Right renal pelvis (tissue), 4 donors: ENCODE results near the gene LYRM4. TPM values are rescaled to one million over a fixed set of nuclear protein-coding genes. Genes with fewer than 3 reads are reported as not detected.

Experiments
- DNase-seq, 4 donors: peaks; one replicate each; pipeline ENCODE4 v3.0.0-alpha.2; 2013; ENCODE audit warnings: low read depth in 4 of 4, low spot score in 3 of 4, missing footprints in 1 of 4
- polyA plus RNA-seq, 4 donors: library from polyadenylated mRNA; unstranded; fragments of 120-200 nt; gene quantifications; one replicate each; pipeline ENCODE4 v1.2.1, GENCODE V29; 2013; ENCODE audit not compliant: insufficient read length in 4 of 4

LYRM4 gene
- polyA plus RNA-seq = 10 to 100 TPM; 40.7 to 45.8 (median 43.6) TPM

DNA sequence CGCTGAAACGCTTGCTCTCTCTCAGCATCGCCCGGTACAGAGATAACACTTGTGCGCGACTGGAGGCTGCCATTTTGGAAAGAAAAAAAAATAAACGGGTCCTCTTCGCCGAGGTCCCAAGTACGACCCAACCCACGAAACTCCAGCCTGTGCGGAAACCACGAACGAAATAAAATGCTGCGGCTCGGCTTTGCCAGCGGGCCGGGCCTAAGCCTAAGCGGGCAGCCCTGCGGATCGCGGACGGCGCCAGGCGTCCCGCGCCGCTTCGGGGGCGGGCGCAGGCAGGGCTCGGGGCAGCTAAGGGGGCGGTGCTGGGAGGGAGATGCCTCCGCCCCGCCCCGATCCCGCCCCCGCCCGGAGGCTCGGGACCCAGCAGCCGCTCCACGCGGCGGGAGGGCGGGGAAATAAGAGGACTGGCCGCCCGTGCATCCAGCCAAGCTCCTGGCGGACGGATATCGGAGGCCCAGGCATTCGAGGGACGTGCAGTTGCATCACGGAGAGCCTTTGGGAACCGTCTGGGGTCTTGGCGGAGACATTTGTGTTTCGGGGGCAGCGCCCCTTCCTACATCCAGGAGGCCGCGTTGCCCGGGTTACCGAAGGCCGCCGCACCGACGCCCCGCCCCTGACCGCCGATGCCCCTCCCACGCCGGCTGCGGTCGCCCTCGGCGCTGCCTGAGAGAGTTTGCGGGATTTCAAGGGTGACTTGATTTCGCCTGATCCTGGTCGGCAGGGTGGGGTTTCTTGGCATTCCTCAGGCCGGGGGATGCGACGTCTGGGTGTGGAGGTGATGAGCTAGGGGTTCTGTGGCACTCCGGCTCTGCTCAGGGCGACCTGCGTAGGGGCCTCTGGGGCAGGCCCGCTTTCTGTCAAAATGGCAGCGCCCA, at the start of gene LYRM4, which contains the start of gene FARS2:
Gene LYRM4 (minus strand): TSS at position 290 of the 884 bp plus-strand sequence. CDS start 217 bp downstream, at position 73.
Gene FARS2 (plus strand): TSS at position 853 of the 884 bp plus-strand sequence.
- peak; percentile 79 to 97 (median 82) for DNase-seq

GRCh38 chr6:5308066-5308465, 47.3 kb upstream of the LYRM4 start:
- DNase-seq = no peak

DNA sequence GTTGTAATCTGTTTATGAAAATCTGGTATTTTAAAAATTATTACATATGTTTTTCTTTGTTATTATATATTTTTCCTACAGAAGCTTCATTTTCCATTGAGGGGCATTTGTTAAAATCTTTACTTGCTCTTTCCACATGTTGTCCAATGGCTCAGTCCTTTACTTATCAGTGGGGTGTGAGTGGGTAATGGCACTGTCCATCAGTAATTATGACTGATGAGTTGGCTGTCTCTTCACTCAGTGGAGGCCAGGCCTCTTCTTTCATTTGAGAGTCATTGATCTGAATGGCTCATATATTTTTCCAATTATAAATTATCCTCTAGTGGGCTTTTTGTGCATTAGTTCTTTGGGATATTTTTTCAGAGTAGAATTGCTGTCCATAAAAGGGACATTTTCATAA, 46.3 kb upstream of the LYRM4 start:
- DNase-seq = no peak

- DNase-seq = no peak
Measured at GRCh38 chr6:5305968-5306626, 45.3 kb upstream of the LYRM4 start.

GRCh38 chr6:5303682-5304081, 42.9 kb upstream of the LYRM4 start:
- DNase-seq = no peak

- no peak for DNase-seq
Measured at GRCh38 chr6:5302995-5303622, 42.4 kb upstream of the LYRM4 start.

DNA sequence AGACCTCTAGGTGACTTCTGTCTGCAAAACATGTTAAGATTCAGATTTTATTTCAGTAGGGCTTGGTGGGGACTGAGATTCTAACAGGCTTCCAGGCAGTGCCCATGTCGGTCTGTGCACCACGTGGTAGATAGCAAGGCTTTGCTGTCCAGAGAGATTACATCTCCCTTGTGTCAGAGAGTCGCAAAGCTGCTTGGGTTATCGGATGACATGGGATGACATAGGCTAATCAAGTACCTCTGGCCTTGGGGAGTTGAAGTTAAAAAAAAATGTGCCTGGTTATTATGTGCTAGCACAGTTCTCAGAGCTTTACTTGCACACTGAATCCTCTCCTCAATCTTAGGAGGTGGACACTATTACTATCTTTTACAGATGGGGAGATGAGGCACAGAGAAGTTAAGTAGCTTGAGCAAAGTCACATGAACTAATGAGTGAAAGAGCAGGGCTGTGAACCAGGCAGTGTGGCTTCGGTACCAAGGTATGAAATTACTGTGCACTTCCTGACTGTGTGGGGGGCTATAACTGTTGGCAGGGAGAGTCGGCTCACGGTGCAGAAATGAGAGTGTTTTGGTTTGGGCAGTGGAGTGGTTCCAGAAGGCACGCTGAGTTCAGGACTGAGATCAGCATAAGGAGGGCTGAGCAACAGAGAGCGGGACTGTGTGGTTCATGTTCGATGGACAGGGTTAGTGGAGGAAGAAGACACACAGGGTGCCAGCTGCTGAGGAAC, 41.6 kb upstream of the LYRM4 start:
- DNase-seq = no peak

- no peak for DNase-seq
Measured at GRCh38 chr6:5300206-5300764, 39.5 kb upstream of the LYRM4 start.

- no peak for DNase-seq
Measured at GRCh38 chr6:5295623-5296022, 34.9 kb upstream of the LYRM4 start.

GRCh38 chr6:5294392-5295211, 33.9 kb upstream of the LYRM4 start:
- DNase-seq = no peak

DNA sequence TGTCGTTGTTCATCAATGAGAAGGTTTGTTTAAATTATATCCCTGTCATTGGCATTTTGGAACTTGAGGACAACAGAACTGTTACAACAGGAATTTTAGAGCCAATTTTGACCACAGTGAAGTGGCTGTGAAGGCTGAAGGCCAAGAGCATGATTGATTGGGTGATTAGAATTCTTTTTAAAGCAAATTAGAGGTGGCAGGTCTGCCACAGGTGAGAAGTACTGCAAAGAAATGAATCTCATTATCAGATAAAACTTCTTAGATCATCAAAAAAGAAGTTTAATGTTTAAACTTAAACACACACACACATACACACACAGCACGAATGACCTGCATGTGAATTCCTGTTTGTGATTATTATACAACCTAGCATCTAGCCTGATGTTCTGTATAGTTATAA, 32.9 kb upstream of the LYRM4 start:
- DNase-seq = no peak

GRCh38 chr6:5292154-5292553, 31.4 kb upstream of the LYRM4 start:
- DNase-seq = no peak

- DNase-seq = no peak
Measured at GRCh38 chr6:5290500-5290899, 29.8 kb upstream of the LYRM4 start.

- DNase-seq = no peak
Measured at GRCh38 chr6:5290097-5290496, 29.3 kb upstream of the LYRM4 start.

GRCh38 chr6:5287966-5288297, 27.2 kb upstream of the LYRM4 start:
- no peak for DNase-seq

GRCh38 chr6:5287205-5287965, 26.6 kb upstream of the LYRM4 start:
- no peak for DNase-seq

DNA sequence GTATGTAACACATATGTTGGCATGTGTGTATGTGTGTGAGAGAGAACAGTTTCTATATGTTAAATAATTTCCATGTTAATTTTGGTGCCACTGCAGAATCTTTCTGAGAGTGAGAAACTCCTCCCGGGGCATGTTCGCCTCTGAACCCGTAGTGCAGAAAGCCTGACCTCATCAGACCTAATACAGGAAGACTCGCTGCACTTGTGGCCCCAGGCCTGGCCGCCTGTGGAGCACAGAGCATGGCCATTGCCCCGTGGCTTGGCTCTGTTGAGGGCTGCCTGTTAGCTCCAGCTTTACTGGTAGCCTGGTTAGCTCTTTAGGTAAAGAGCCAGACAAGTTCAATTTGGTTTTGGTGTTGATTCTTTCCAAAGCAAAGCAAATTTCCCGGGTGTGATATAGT, 26.0 kb upstream of the LYRM4 start:
- DNase-seq = no peak

- DNase-seq = no peak
Measured at GRCh38 chr6:5285526-5285925, 24.8 kb upstream of the LYRM4 start.

DNA sequence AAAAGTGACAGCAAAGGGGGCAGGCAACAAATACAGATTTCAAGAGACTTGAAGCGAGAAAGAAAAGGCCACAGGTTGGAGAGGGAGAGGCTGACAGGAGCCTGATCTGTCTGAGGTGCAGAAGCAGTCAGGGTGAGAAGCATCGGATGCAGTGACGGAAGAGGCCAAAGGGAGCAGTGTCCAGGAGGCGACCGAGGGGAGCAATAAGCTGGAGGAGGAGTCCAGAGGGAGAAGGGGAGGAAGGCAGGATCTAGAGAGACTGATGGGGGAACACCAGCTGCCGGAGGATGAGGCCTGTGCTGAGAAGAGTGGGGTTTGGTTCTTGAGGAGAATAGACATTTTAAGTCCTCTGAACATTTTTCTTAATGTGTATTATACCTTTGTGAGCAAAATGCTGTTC, 24.3 kb upstream of the LYRM4 start:
- no peak for DNase-seq
